ENCODE measurements around the gene ARID5B.
"Not testable (repeated sequence)": the region's sequence is repeated elsewhere in the genome, so short reads cannot be mapped to it uniquely, and the experiment has no call there.

The ARID5B gene, protein sequence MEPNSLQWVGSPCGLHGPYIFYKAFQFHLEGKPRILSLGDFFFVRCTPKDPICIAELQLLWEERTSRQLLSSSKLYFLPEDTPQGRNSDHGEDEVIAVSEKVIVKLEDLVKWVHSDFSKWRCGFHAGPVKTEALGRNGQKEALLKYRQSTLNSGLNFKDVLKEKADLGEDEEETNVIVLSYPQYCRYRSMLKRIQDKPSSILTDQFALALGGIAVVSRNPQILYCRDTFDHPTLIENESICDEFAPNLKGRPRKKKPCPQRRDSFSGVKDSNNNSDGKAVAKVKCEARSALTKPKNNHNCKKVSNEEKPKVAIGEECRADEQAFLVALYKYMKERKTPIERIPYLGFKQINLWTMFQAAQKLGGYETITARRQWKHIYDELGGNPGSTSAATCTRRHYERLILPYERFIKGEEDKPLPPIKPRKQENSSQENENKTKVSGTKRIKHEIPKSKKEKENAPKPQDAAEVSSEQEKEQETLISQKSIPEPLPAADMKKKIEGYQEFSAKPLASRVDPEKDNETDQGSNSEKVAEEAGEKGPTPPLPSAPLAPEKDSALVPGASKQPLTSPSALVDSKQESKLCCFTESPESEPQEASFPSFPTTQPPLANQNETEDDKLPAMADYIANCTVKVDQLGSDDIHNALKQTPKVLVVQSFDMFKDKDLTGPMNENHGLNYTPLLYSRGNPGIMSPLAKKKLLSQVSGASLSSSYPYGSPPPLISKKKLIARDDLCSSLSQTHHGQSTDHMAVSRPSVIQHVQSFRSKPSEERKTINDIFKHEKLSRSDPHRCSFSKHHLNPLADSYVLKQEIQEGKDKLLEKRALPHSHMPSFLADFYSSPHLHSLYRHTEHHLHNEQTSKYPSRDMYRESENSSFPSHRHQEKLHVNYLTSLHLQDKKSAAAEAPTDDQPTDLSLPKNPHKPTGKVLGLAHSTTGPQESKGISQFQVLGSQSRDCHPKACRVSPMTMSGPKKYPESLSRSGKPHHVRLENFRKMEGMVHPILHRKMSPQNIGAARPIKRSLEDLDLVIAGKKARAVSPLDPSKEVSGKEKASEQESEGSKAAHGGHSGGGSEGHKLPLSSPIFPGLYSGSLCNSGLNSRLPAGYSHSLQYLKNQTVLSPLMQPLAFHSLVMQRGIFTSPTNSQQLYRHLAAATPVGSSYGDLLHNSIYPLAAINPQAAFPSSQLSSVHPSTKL

DNA sequence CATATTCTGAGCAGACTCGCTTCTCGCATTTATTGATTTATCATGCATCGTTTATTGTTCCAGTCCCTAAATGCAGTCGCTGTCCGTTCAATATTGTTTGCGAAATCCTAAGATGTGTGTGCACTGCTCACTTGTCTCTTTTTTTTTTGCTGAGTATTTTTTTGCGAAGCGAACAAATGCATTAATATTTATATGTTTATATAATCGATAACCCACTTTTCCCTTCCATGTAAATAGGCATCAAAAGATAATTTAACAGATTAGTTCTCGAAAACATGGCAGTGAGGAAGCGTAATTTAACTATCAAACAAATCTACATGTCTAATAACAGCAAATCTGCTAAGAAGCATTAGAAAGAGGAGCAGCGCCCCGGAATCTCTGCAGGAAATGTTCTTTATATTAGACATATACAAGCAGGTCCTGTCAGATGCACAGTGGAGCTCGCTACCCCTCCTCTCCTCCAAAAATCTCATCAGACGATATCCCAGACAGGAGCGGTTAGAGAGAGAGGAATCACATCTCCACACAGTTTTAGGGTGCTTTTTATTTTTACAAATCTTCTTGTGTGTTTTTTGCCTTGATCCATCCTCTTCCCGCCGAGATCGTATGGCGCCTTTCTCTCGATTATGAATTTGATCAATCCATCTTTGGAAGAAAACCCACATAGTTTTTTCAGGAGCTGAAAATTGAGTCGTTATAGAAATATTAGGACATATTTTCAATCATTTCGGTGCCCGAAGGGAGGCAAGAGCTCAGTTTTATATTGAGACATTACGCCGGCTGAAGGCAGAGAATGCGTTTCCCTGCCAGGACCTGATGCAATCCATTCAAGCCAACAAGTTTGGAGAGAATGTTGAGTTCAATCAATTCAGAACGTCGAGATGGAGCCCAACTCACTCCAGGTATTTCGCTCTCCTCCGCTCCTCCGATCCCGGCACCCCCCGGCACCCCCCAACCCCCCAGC lies at the start of gene ARID5B:
Gene ARID5B, plus strand, starts transcription at position 871 of the 964 bp plus-strand sequence. Its CDS starts 11 bp downstream, at position 882.
- DNase-seq: peak; percentile 51 to 68

DNA sequence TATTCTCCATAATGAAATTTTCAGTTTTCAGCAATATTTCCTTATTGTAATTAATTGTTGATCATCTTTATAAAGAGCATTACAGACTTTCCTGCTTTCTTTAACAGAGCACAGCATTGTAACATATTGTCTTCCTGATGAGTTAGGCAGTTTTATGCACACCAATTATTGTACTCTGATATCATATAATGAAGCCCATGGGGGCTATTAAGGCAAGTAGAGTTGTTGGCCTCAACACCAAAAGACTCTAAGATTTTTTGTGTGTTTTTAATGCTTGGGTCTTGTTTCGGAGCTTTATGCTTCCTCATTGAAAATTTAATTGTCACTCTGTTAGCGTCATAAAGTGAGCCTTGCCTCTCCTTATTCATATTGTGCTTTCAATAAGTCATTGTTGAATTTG lies 49.2 kb upstream of the ARID5B start:
- no peak for DNase-seq

DNA sequence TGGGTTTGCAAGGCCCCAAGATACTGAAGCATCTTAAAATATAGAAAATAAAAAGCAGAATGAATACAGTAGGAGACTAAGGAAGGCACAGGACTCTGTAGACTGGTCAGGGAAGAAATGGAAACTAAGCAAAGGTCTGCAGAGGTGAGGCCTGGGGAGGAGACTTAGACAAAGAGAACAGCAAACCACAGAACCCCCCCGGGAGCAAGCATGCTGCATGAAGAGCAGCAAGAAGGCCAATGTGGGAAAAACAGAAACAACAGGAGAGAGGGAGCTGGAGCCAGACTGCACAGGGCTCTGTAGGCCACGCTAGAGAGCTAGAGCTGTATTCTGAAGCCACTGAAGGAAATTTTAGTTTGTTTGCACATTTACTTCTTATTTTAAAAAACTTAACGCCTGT lies 45.7 kb upstream of the ARID5B start:
- DNase-seq: no peak

DNA sequence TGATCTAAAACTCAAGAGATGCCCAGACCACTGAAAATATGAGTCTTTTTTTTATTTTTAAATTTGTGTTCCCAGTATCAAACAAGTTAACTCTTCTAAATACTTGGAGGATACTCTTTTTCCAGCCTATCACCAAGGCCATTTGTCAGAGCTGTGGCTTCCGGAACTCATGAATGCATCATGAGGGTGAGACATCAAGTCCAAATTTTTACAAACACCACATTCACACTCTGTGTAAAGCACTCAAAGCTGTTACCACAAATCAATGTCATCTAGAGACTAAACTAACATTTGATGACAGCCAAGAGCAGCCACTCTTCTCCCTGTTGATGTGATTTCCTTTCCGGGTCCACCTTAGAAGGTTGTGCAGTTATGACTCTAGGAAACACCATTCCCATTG lies 43.8 kb upstream of the ARID5B start:
- DNase-seq: no peak

DNA sequence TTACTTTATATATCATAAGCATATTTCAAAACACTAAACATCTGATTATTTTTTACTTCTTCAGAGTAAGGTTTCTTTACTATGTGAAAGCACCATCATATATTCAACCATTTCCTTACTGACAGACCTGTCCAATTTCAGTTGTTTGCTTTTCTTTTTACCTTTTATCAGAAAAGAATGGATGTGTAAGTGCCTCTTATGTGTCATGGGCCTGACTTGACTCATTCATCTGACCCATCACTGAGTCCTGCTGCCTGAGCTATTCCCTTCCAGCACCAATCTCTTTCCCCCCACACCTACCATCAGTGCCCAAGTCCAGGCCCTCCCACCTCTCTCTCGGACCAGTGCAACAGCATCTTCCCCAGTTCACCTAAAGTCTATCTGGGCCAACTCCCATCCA lies 41.7 kb upstream of the ARID5B start:
- no peak for DNase-seq

DNA sequence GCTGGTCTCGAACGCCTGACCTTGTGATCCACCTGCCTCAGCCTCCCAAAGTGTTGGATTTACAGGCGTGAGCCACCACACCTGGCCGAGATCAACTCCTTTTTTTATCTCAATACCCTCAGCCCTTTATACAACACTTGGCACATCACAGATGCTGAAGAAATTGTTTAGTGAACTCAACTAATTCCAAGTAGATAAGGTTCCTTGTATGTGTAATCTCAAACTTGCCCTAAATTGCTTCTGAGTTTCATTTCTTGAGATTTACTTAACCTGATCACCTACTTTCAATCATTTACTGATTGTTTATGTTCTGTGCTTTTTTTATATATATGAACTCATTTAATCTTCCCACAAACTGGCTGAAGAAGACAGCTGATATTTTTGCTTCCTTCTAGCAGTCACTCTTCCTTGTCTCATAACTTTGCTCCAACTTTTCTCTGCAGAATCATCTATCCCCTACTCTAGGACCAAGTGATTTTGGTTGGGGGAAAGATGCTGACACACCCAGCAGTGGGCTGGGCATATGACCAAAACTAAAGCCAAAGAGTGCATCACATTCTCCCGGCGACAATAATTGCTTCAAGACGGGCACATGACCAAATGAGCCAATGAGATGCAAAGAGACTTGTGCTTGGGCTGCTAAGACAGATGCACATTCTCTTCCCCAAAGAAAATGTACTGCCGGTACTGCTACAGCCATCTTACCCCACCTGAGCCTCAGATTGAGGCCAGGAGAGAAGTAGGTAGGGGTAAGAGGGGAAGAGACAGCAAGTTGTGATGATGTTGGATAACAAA lies 40.3 kb upstream of the ARID5B start:
- DNase-seq: no peak

DNA sequence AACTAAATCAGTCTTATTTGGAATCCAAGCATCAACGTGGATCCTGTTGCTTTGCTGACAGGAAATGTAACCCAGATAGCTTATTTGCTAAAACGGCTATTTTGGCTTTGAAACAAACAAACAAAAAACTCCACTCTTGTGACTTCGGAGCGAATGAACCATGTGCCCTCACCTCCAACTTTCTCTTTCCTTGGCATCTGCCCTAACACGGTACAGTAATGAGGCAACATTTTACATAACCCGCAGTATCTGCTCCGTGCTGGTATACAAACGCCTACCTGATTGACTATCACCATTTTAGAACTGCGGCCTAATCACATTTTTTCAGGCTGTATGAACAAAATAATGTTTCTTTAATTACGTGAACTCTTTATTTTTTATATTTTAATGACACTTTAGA lies 37.5 kb upstream of the ARID5B start:
- DNase-seq: no peak

DNA sequence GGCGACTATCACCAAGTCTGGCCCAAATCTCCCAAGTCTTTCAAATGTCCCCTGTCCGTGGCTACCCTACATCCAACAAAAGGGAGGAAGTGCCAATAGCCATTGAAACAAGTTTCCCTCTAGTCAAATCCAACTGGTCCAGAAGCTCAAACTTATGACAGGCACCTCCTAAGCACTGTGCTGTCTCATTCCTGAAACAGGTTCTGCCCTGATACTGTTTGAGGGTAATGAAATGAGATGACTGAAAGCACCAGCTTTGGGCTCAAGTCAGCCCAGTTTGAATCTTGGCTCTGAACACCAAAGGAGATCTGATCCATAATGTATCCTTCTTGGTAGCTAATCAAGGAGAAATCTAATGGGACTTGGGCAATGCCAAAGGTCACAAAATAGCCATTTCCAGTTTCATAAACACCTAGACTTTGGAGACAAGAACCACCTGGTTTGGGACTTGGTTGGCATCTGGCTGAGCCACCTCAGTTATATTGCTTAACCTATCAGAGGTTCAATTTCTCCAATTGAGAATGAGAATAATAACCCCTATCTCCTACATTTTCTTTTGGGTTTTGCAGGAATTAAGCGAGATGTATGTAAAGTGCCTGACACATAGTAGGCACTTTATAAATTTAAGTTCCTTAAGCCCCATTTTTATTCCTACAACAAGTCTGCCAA lies 34.7 kb upstream of the ARID5B start:
- DNase-seq: no peak

DNA sequence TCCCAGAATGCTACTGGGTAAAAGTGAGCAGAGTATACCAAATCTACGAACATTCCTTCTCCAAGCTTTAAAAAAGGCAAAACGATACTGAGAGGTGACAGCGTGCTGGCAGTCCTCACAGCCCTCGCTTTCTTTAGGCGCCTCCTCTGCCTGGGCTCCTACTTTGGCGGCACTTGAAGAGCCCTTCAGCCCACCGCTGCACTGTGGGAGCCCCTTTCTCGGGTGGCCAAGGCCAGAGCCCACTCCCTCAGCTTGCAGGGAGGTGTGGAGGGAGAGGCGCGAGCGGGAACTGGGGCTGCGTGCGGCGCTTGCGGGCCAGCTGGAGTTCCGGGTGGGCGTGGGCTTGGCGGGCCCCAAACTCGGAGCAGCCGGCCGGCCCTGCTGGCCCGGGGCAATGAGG lies 34.1 kb upstream of the ARID5B start:
- not testable (repeated sequence) for DNase-seq

DNA sequence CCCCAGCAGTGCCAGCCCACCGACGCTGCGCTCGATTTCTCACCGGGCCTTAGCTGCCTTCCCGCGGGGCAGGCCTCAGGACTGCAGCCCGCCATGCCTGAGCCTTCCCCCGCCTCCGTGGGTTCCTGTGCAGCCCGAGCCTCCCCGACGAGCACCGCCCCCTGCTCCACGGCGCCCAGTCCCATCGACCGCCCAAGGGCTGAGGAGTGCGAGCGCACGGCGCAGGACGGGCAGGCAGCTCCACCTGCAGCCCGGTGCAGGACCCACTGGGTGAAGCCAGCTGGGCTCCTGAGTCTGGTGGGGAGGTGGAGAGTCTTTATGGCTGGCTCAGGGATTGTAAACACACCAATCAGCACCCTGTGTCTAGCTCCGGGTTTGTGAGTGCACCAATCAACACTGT lies 33.7 kb upstream of the ARID5B start:
- not testable (repeated sequence) for DNase-seq

DNA sequence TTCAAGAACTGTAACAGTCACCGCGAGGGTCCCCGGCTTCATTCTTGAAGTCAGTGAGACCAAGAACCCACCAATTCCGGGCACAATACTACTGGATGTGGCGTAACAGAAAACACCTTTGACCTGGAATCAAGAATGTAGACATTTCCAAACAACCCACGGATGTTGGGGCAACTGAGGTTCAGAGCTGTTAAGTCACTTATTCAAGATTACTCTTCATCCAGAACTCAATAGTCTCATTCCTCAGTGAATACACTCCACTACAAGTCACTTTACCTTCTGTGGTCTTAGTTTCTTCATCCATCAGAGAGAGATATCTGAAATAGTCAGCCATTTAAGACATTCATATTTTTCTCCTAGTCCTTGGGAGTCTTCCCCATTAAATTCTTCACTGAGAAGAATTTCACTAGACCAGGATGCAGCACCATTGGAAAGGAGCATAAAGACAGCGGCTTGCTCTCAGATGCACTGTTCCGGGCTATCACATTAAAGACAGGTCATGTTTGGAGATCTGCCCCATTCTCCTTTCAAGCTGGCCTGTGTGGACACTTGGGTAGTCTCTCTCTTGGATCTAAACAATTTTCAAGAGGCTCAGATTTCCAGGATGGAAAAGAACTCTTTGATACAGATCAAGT lies 32.3 kb upstream of the ARID5B start:
- DNase-seq: no peak

DNA sequence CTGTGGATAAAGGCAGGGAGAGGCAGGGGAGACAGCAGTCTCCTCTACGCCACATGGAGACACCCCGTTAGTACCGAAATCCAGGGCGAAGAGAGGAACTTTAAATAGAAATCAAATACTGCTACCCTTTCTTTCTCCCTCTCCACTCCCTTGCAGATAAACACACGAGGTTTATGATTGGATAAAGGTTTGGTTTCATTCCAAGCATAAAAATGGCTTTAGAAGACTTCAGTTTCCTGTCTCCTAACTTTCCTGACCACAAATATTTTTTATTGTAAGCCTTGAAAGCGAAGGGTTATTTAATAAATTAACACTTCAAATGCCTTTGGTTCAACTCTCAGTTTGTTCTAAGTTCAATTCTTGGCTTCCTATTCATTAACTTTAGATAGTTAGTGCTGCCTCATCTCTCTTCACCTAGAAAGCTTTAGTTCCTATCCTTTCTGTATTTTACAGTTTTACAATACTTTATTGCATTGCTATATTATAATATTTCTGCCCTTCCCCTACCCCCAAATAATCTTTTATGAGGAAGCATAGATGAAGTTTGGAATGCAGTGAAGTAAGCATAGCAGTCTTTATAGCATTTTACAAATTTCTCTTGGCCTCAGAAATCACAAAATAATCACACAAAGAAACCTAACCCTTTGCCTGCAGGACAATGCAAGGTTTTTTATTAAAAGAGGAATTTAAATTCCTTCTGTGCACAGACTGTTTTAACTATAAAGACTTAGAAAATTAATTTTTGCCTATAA lies 31.5 kb upstream of the ARID5B start:
- DNase-seq: no peak

DNA sequence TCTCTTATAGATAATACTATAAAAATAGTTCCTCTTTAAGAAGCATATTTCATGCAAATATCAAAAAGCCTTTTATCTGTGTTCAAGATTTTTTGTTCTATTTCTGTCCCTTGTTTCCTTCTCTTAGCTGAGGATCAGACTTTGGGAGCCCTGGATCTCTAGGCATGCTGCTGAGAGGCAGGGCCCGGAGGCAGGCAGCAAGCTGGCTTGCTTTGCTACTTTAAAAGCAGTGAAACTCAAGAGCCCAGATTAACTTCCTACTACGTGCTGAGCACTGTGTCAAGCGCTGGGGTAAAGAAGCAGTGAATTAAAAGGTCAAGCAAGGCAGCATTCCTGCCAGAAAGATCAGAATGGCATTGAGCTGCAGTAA lies 31.0 kb upstream of the ARID5B start:
- DNase-seq: no peak

DNA sequence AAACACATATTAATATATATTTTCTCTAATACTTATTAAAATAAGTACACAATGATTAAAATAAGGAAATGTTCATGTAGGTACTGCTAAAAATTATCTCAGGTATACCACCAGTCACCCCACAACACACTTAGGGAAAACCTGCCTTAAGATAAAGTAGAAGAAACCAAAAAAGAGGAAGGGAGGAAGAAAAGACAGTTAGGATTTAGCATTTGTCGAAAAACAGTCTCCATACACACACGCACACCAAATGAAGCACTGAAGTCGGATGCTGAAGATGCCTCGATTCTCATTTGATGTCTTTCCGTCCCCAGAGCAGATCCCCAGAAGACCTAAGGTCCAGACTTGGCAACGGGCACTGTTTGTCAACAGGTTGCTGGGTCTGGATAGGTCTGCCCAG lies 30.0 kb upstream of the ARID5B start:
- no peak for DNase-seq

DNA sequence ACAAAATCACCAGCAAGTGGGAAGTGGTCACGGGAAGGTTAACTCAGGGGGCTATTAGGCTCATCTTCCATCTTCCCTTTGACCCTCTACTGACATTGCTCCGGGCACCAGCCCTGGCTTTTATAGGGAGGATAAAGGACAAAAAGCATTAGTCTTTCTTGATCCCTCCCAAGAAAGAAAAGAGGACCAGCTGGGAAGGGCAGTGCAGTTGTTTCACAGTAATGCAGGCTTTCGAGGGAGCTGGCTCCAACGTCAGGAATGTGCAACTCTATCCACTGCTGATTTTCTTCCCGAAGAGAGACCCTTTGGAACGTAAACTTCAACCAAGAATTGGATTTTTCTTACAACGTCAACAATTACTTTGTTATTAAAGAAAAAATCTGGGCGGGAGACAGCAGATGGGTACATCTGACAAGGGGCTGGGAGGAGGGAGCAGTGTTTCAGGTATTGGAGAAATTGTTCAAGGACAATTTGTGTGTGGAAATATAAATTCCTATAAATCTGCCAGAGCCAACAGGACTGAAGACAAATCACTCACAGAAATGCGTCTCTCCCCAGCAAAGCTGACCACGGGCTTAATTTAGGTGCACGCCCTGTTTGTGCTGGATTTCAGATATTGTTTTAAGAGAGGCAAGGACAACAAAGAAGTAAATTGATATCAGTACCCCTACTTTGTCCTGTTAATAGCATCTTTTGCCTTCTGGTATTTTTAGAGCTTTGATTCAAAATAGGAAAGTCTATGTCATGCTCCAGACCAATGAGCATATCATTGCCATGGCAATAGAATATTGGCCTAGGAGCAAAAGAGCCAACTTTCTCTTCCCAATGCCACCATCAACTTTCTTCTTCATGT lies 23.4 kb upstream of the ARID5B start:
- no peak for DNase-seq

DNA sequence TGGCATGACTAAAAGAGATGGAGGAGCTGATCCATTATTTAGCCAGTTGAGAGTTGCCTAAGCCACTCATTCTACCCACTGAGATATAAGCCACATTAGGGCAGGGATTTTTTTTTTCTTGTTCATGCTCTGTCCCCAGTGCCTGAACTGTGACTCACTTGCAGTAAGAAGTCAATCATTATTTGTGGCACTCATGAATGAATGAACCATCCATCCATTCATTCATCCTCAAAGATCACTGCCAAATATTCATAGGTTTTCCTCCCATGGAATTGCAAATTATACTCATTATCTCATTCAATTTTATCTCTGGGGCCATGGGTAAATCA lies 22.8 kb upstream of the ARID5B start:
- DNase-seq: no peak

DNA sequence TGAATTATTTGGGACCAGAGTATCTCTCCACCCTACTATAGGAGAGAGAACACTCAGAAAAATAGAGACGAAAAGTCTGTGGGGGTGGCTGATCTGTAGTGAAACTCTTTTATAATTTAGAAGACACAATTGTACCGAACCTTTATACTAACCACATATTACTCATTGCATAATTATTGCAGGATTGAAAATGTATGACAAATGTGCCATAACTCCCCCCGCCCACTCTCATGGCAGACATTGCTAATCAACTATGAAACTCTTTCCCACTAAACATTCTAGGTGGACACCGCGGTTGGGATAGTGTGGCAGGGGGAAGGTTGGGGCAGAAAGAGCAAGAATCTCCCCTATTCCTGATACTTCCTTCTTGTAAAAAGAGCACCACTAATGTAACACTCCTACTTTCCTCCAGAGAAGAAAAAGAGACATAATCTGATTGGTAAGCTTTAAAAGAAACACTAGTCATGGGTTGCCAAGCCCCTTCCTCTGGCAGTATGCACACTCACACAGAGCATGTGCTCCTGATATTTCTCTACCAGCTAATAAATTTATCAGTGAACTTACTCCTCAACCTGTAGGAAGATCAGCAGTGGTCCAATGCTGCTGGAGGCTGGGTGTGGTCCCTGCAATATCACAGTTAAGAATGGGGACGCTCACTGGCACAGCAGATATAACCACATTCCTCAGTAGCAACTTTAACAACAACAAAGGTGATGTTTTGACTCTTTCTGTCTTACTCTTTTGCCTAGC lies 18.7 kb upstream of the ARID5B start:
- peak; percentile 14 to 33 for DNase-seq
